ENCODE results near the gene SEC14L5.

Gene SEC14L5

DNA sequence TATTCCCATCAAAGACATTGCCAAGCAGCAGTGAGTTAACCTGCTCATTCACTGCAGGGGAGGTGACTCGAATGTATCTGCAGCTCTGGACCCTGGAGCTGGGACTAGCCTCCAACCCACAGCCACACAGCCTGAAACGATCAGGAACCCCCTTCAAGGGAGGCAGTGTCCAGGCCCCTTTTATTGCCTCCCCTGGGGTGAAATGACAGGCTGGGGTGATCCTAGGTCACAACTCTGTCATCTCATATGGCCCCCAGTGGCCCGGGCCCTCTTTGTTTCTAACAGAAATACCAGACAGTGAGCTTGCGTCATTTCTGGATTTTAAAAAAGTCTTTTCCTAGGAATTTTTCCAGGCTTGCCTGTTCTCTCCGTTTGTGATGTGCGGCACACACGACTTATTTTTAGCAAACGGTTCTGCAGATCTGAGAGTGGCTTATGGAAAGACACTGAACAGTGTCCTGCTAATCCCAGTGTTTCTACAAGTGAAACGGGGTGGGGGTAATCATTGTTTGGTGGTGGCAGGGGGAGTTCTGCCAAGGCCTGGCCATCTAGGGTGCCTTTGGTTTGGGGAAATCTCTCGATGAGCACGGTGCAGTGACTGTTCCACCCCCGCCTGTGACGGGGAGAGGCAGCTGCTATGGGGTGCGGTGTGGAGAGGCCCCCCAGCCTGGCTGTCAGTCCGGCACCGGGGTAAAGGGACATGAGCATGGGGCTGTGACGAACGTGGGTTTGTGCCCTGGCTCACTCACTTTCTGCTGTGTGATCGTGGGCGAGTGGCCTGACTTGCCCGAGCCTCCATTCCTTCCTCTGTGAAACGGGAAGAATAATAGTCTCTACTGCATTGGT, 48.4 kb downstream of the SEC14L5 start:
- TF ChIP-seq POLR2AphosphoS5 (IDR thresholded peaks at IDR 0.05; ENCODE audit: low read depth, low read length) (no peak), TAF1 (IDR thresholded peaks at IDR 0.05; ENCODE audit: borderline replicate concordance, low read depth, low read length) (no peak), POLR2A (IDR thresholded peaks at IDR 0.05; ENCODE audit: low read depth, low read length) (no peak)
- DNase-seq (ENCODE audit: insufficient read length) = no peak
- FAIRE-seq = no peak

DNA sequence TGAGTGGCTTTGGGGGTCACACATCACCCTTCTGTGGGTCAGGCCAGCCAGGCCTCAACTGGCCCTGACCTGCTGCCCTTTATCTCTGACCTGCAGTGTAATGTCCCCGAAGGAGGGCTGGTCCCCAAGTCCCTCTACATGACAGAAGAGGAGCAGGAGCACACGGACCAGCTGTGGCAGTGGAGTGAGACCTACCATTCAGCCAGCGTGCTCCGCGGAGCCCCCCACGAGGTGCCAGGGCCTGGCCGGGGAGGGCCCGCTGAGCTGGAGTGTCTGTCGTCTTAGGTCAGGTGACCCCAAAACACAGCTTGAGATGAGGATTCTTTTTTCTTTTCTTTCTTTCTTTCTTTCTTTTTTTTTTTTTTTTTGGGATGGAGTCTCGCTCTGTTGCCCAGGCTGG, 49.1 kb downstream of the SEC14L5 start:
- TF ChIP-seq POLR2A (IDR thresholded peaks at IDR 0.05; ENCODE audit: low read depth, low read length) = no peak
- no peak for TF ChIP-seq TAF1 (IDR thresholded peaks at IDR 0.05; ENCODE audit: borderline replicate concordance, low read depth, low read length)
- no peak for TF ChIP-seq POLR2AphosphoS5 (IDR thresholded peaks at IDR 0.05; ENCODE audit: low read depth, low read length)
- FAIRE-seq = no peak

DNA sequence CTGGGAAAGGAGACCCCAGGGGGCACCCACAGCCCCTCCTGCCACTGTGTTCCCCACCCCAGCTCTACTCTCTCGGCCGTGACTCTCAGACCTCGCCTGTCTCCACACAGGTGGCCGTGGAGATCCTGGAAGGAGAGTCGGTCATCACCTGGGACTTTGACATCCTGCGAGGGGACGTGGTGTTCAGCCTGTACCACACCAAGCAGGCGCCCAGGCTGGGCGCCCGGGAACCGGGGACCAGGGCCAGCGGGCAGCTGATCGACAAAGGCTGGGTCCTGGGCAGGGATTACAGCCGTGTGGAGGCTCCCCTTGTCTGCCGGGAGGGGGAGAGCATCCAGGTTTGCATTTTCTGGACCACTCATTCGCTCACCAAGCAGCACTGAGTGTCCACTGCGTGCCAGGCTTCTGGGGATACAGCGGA, 50.2 kb downstream of the SEC14L5 start:
- TF ChIP-seq TAF1 (IDR thresholded peaks at IDR 0.05; ENCODE audit: borderline replicate concordance, low read depth, low read length) (no peak), POLR2AphosphoS5 (IDR thresholded peaks at IDR 0.05; ENCODE audit: low read depth, low read length) (no peak), POLR2A (IDR thresholded peaks at IDR 0.05; ENCODE audit: low read depth, low read length) (no peak)
- no peak for DNase-seq (ENCODE audit: insufficient read length)
- FAIRE-seq = no peak

More for the DNA sequence above, 49.1 kb downstream of the SEC14L5 start:
- DNase-seq (ENCODE audit: insufficient read length) = no peak

DNA sequence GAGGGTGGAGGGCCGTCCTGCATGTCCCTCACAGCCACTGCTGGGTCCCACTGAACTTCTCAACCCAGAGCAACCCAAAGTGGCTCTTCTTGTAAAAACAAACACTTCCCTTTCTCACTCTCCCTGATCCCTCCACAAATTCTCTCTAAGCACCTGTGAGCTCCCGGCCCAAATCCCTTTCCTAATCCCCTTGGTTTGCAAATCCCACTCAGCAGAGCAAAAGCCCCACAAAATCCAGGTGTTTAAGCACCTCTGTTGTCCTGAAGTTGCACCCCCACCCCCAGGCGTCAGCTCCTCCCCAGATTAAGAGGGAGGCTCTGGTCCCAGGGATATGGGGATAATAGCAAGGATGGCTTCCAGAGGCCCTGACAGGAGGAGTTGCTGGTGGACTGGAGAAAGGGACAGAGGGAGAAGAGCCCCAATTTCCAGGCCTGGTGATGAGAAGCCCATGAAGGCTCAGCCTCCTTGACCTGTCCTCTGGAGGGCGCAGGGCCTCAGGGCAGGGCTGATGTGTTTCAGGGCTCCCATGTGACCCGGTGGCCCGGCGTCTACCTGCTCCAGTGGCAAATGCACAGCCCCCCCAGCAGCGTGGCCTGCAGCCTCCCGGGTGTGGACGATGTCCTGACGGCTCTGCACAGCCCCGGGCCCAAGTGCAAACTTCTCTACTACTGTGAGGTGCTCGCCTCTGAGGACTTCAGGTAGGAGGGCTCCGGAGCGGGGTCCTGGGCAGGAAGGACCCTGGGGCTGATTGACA, 52.6 kb downstream of the SEC14L5 start:
- FAIRE-seq (no peak), DNase-seq (ENCODE audit: insufficient read length) (no peak)
- TF ChIP-seq POLR2AphosphoS5 (IDR thresholded peaks at IDR 0.05; ENCODE audit: low read depth, low read length) = no peak
- TF ChIP-seq POLR2A (IDR thresholded peaks at IDR 0.05; ENCODE audit: low read depth, low read length) = no peak

DNA sequence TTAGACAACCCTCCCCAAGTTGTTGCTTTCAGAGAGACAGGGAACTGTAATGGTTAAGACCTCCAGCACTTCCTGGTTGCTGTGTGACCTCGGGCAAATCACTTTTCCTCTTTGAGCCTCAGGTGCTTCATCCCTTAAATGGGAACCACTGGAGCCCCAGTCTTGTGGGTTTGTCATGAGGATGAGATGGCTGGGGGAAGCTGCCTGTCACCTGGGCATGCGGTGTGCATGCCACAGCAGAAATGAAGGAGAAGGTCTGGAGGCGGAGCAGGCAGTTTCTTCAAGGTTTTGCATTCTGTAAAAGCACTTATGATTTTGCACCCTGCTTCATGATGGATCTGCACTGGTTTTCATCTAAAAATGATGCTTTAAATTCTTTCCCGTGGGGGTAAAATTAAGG, 53.5 kb downstream of the SEC14L5 start:
- FAIRE-seq (no peak), DNase-seq (ENCODE audit: insufficient read length) (no peak)
- TF ChIP-seq POLR2AphosphoS5 (IDR thresholded peaks at IDR 0.05; ENCODE audit: low read depth, low read length) (no peak), TAF1 (IDR thresholded peaks at IDR 0.05; ENCODE audit: borderline replicate concordance, low read depth, low read length) (no peak), POLR2A (IDR thresholded peaks at IDR 0.05; ENCODE audit: low read depth, low read length) (no peak)

DNA sequence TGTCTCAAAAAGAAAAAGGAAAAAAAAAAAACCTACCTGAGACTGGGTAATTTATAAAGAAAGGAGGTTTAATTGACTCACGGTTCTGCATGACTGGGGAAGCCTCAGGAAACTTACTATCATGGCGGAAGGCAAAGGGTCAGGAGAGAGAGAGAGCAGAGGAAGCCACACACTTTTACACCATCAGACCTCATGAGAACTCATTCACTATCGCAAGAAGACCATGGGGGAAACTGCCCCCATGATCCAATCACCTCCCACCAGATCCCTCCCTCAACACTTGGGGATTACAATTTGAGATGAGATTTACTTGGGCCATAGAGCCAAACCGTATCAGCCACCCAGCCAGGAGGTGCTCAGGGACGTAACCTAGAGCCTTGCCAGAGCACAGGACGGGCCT, 54.8 kb downstream of the SEC14L5 start:
- TF ChIP-seq POLR2A (IDR thresholded peaks at IDR 0.05; ENCODE audit: low read depth, low read length) = no peak
- TF ChIP-seq POLR2AphosphoS5 (IDR thresholded peaks at IDR 0.05; ENCODE audit: low read depth, low read length) = no peak
- no peak for TF ChIP-seq TAF1 (IDR thresholded peaks at IDR 0.05; ENCODE audit: borderline replicate concordance, low read depth, low read length)
- DNase-seq (ENCODE audit: insufficient read length) (no peak), FAIRE-seq (no peak)

DNA sequence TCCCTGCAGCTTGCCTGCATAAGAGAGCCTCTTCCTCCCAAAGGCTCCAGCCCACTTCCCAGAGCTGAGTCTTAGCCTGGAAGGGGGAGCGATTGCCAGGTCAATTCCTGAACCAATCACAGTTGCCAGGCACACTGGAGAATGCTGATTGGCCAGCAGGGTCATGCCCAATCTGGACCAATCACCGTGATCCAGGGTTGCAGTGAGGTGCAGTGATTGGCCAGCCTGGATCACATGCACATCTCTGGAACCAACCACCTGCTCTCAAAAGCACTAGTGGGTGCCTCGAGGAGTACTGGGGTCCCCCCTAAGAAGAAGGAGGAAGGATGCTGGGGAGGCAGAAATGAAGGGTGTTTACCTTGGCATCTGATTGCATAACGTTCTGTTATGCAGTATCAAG, 57.2 kb downstream of the SEC14L5 start:
- DNase-seq (ENCODE audit: insufficient read length) (no peak), FAIRE-seq (no peak)
- TF ChIP-seq POLR2A (IDR thresholded peaks at IDR 0.05; ENCODE audit: low read depth, low read length) = no peak

DNA sequence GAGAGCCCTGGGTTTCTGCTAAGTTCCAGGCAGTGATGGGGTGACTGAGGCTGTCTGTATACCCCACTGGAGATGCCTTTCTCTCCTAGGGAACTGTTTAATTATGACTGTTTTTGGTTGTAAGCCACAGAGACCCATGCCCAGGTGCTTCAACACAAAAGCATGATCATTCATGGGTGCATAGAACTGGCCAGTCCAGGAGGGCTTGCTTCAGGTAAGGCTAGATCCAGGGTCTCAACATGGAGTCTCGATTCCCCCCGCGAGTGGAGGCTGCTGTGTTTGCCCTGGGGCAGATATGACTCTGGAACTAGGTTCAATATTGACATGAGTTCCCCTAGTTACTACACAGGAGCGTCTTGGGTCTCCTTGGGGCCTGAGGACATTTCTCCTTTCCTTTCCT, 57.8 kb downstream of the SEC14L5 start:
- FAIRE-seq (no peak), DNase-seq (ENCODE audit: insufficient read length) (no peak)
- TF ChIP-seq POLR2A (IDR thresholded peaks at IDR 0.05; ENCODE audit: low read depth, low read length) (no peak), POLR2AphosphoS5 (IDR thresholded peaks at IDR 0.05; ENCODE audit: low read depth, low read length) (no peak), TAF1 (IDR thresholded peaks at IDR 0.05; ENCODE audit: borderline replicate concordance, low read depth, low read length) (no peak)

DNA sequence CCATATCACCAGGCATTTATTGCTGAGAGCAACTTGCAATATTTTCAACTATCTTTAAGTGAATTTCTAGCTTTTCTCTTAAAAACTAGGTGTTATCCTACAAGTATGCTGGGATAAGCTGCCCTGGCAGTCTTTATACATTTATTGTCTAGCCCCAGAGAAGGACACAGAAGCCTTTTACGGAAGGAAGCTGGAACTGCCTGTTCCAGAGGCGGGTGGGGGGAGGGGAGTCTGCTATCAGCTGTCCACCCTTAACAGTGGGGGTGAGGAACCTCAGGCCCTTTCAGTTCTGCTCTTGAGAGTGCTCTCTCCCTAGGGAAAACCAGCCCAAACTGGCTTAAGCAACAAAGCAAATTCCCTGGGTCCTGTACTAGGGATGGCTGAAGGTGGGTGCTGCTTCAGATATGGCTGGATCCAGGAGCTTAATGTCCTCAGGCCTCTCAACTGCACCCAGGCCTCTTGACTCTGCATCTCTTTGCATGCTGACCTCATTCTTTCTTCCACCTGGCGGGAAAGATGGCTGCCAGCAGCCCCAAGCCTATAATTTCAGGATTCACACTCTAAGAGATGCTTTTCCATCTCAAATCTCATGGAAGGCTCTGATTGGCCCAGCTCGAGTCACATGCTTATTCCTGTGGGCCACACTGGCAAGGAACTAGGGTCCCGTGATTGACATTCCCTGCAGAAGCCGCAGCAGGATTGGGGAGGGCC, 59.0 kb downstream of the SEC14L5 start:
- DNase-seq (ENCODE audit: insufficient read length) = no peak
- TF ChIP-seq POLR2AphosphoS5 (IDR thresholded peaks at IDR 0.05; ENCODE audit: low read depth, low read length) = no peak
- TF ChIP-seq POLR2A (IDR thresholded peaks at IDR 0.05; ENCODE audit: low read depth, low read length) = no peak
- no peak for TF ChIP-seq TAF1 (IDR thresholded peaks at IDR 0.05; ENCODE audit: borderline replicate concordance, low read depth, low read length)
- no peak for FAIRE-seq

DNA sequence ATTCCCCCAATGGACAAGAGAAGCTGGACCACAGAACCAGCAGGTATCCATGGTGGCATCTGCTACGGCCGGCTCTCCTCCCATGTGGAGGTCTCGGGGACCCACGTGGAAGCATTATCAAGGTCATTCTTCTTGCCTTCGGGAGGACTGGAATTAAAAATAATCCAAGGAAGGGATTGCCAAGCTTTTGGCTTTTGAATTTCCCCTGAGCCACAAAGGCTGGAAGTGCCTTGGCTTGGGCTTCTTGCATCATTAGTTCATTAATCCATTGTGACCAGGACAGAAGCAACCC, 59.5 kb downstream of the SEC14L5 start:
- DNase-seq (ENCODE audit: insufficient read length) (no peak), FAIRE-seq (no peak)
- TF ChIP-seq TAF1 (IDR thresholded peaks at IDR 0.05; ENCODE audit: borderline replicate concordance, low read depth, low read length) (no peak), POLR2AphosphoS5 (IDR thresholded peaks at IDR 0.05; ENCODE audit: low read depth, low read length) (no peak), POLR2A (IDR thresholded peaks at IDR 0.05; ENCODE audit: low read depth, low read length) (no peak)

DNA sequence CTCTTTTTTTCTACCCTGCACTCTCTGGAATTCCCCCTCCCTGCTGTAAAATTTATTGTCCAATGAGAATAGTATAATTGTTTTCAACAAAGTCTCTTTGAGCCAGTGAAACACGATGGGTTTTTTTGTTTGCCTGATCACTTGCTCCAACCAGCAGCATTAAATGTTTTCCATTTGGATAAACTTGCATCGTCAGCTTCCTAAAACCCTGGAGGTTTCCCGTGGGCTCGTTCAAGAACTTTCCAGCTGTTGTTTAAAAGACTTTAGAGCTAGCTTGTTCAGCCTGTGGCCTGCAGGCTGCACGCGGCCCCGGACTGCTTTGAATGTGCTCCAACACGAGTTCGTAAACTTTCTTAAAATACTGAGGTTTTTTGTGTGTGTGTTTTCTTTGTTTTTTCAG, 60.7 kb downstream of the SEC14L5 start:
- DNase-seq (ENCODE audit: insufficient read length) (no peak), FAIRE-seq (no peak)
- TF ChIP-seq POLR2A (IDR thresholded peaks at IDR 0.05; ENCODE audit: low read depth, low read length) = no peak
- no peak for TF ChIP-seq POLR2AphosphoS5 (IDR thresholded peaks at IDR 0.05; ENCODE audit: low read depth, low read length)

DNA sequence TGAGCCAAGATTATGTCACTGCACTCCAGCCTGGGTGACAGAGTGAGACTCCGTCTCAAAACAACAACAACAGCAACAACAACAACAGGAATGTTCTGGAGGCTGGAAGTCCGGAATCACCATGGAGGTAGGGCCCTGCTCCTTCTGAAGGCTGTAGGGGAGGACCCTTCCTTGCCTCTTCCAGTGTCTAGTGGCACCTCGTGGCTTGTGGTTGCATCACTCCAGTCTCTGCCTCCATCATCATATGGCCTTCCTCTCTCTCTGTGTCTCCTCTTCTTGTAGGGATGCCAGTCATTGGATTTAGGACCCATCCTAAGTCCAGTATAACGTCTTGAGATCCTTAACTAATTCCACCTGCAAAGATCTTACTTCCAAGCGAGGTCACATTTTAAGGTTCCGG, 61.6 kb downstream of the SEC14L5 start:
- FAIRE-seq = no peak
- DNase-seq (ENCODE audit: insufficient read length) = no peak
- TF ChIP-seq TAF1 (IDR thresholded peaks at IDR 0.05; ENCODE audit: borderline replicate concordance, low read depth, low read length) (no peak), POLR2A (IDR thresholded peaks at IDR 0.05; ENCODE audit: low read depth, low read length) (no peak), POLR2AphosphoS5 (IDR thresholded peaks at IDR 0.05; ENCODE audit: low read depth, low read length) (no peak)
